Esophagus squamous epithelium (tissue), 5 donors: ENCODE data around the gene CPLX3. TPM values are rescaled to one million over a fixed set of nuclear protein-coding genes. Genes with fewer than 3 reads are reported as not detected.
A peak's percentile ranks its signal among the peaks of the same experiment; 100 is the strongest.

ENCODE experiments used
- DNase-seq: peaks from one replicate; lab custom pipeline; 2025; lab: John Stamatoyannopoulos, UW
- H3K27ac ChIP-seq, 4 donors: fragments of 200-600 bp; sonication (generic); one replicate each; pipeline ENCODE4 v1.5.1; 2016 to 2019; ENCODE audit warnings: mild to moderate bottlenecking in 1 of 4
- H3K27me3 ChIP-seq, 4 donors: fragments of 200-600 bp; sonication (generic); 1 replicate in 3 of 4; 2 replicates in 1 of 4; pipeline versions ENCODE4 v1.5.1 to v1.6.0; 2017 to 2021; ENCODE audit warnings: antibody characterized with exemption in 1 of 4
- H3K36me3 ChIP-seq, 3 donors: fragments of 200-600 bp; sonication (generic); one replicate each; pipeline ENCODE4 v1.5.1; 2016 to 2019
- H3K4me1 ChIP-seq, 3 donors: fragments of 200-600 bp; sonication (generic); one replicate each; pipeline ENCODE4 v1.5.1; 2017 to 2019
- H3K4me3 ChIP-seq, 4 donors: fragments of 200-600 bp; sonication (generic); 1 replicate in 3 of 4; 2 replicates in 1 of 4; pipeline ENCODE4 v1.5.1; 2016 to 2019; ENCODE audit warnings: mild to moderate bottlenecking in 2 of 4, moderate library complexity in 1 of 4
- H3K9me3 ChIP-seq, 3 donors: fragments of 200-600 bp; sonication (generic); one replicate each; pipeline ENCODE4 v1.5.1; 2016 to 2019
- POLR2A ChIP-seq, 4 donors: fragments of 450-650 bp; IDR thresholded peaks; one replicate each; pipeline ENCODE4 v1.6.1; 2017; ENCODE audit warnings: antibody characterized with exemption in 4 of 4, mild to moderate bottlenecking in 4 of 4, moderate library complexity in 3 of 4
- WGBS, 2 donors: methylation state at CpG; one replicate each; pipeline ENCODE4 v1.1.5; 2018; 5-methylcytosine and 5-hydroxymethylcytosine counted together
- intact Hi-C: fragments of 100-400 bp; cut with DNase I; formaldehyde crosslinking; loops from one replicate; pipeline ENCODE4 v1.15.0; 2022
- total RNA-seq, 4 donors: library from RNA; depleted of rRNA; stranded (reverse); fragments of >200 nt; gene quantifications; one replicate each; pipeline ENCODE4 v1.1.0, GENCODE V29; 2016
- TF ChIP-seq, protein P1 (sequence below), 6 experiments: fragments of 450-650 bp in 4 of 6; fragments of 200-600 bp in 2 of 6; sonication (generic) in 2 of 6; IDR thresholded peaks; one replicate each; pipeline ENCODE4 v1.5.1; 2016 to 2019; ENCODE audit warnings: antibody characterized with exemption in 6 of 6, mild to moderate bottlenecking in 4 of 6, moderate library complexity in 4 of 6
- donor health status: DM: yes; HTN: yes; CAD: no.

Gene CPLX3
- total RNA-seq, 4 donors from 2014 or later: 0.11 TPM; not detected in 3

- WGBS, 2 donors: 40 to 89% methylated on average over 1 of the region's 3 CpGs
- H3K4me3 ChIP-seq: no peak overlapping the region
- TF ChIP-seq, protein P1, sequence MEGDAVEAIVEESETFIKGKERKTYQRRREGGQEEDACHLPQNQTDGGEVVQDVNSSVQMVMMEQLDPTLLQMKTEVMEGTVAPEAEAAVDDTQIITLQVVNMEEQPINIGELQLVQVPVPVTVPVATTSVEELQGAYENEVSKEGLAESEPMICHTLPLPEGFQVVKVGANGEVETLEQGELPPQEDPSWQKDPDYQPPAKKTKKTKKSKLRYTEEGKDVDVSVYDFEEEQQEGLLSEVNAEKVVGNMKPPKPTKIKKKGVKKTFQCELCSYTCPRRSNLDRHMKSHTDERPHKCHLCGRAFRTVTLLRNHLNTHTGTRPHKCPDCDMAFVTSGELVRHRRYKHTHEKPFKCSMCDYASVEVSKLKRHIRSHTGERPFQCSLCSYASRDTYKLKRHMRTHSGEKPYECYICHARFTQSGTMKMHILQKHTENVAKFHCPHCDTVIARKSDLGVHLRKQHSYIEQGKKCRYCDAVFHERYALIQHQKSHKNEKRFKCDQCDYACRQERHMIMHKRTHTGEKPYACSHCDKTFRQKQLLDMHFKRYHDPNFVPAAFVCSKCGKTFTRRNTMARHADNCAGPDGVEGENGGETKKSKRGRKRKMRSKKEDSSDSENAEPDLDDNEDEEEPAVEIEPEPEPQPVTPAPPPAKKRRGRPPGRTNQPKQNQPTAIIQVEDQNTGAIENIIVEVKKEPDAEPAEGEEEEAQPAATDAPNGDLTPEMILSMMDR (IDR thresholded peaks at IDR 0.05): no peak
- no peak for TF ChIP-seq POLR2A (IDR thresholded peaks at IDR 0.05)
- peak overlapping the region in 2 of 4 donors; percentile 44 to 61 for H3K27ac ChIP-seq
- H3K9me3 ChIP-seq: no peaks in the 10 kb centered on the region
- peaks cover 21 to 86% (median 40%) of the 10 kb centered on the region in 3 donors for H3K36me3 ChIP-seq
- intact Hi-C loops: no loop called here
- H3K4me1 ChIP-seq: peaks cover 11 to 42% (median 12%) of the 10 kb centered on the region in 3 donors
- DNase-seq: no peak
- H3K27me3 ChIP-seq: no peaks in the 10 kb centered on the region
These were observed 21.0 kb downstream of the CPLX3 start for GRCh38 chr15:74847432-74847831.

- WGBS, 2 donors: 92 to 100% methylated on average over 1 to 3 of the region's 4 CpGs
- intact Hi-C loops: no loop called here
- Histone ChIP-seq H3K27me3 (no peaks in the 10 kb centered on the region), H3K4me1 (peaks cover 0 to 18% (median 0%) of the 10 kb centered on the region in 3 donors), H3K9me3 (no peaks in the 10 kb centered on the region), H3K36me3 (peaks cover 37 to 98% (median 59%) of the 10 kb centered on the region in 3 donors), H3K27ac (no peak overlapping the region), H3K4me3 (no peak overlapping the region)
- DNase-seq: no peak
- no peak for TF ChIP-seq POLR2A (IDR thresholded peaks at IDR 0.05)
- TF ChIP-seq, protein P1 (IDR thresholded peaks at IDR 0.05): no peak
These were observed 24.0 kb downstream of the CPLX3 start for GRCh38 chr15:74850393-74850792.

GRCh38 chr15:74851960-74852359, 25.5 kb downstream of the CPLX3 start:
- Histone ChIP-seq H3K4me3 (no peak overlapping the region), H3K27ac (no peak overlapping the region), H3K4me1 (peaks cover 0 to 26% (median 4%) of the 10 kb centered on the region in 3 donors), H3K36me3 (peaks cover 32 to 83% (median 59%) of the 10 kb centered on the region in 3 donors), H3K27me3 (no peaks in the 10 kb centered on the region), H3K9me3 (no peaks in the 10 kb centered on the region)
- intact Hi-C loops: no loop called here
- WGBS, 2 donors: 100% methylated on average over 1 to 2 of the region's 7 CpGs
- no peak for DNase-seq
- TF ChIP-seq, protein P1 (IDR thresholded peaks at IDR 0.05): no peak
- TF ChIP-seq POLR2A (IDR thresholded peaks at IDR 0.05): no peak

DNA sequence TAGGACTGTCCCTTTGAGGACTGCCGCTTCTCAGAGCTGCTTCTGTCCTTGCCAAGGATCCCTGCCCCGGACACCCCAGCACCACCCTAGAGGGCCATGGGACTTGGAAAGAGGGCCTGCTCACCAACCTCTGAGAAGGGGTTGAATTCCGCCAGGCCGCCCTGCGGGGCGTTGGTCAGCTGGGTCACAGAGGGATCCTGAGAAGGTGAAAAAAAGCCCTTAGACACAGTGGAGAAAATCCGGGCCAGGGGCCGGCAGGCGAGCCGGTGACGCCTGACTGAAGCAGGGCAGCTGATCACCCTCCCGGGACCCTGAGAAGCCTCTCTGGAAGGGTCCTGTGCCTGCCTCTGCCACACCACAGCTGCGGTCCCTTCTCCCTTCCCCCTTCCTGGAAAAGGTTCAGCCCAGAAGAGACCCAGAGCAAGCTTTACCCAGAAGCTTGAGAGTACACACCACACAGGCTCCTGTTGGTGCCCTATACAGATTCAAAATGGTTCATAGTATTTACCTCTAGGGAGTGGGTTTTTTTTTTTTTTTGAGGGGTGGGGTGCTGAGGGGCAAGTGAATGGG, 28.1 kb downstream of the CPLX3 start:
- TF ChIP-seq POLR2A (IDR thresholded peaks at IDR 0.05): no peak
- TF ChIP-seq, protein P1 (IDR thresholded peaks at IDR 0.05): no peak
- H3K9me3 ChIP-seq: no peaks in the 10 kb centered on the region
- no peaks in the 10 kb centered on the region for H3K27me3 ChIP-seq
- peaks cover 32 to 67% (median 45%) of the 10 kb centered on the region in 3 donors for H3K36me3 ChIP-seq
- H3K27ac ChIP-seq: no peak overlapping the region
- H3K4me1 ChIP-seq: peaks cover 3 to 37% (median 4%) of the 10 kb centered on the region in 3 donors
- intact Hi-C loops: no loop called here
- H3K4me3 ChIP-seq: no peak overlapping the region
- WGBS, 2 donors: 94 to 95% methylated on average over 7 of the region's 13 CpGs
- no peak for DNase-seq

DNA sequence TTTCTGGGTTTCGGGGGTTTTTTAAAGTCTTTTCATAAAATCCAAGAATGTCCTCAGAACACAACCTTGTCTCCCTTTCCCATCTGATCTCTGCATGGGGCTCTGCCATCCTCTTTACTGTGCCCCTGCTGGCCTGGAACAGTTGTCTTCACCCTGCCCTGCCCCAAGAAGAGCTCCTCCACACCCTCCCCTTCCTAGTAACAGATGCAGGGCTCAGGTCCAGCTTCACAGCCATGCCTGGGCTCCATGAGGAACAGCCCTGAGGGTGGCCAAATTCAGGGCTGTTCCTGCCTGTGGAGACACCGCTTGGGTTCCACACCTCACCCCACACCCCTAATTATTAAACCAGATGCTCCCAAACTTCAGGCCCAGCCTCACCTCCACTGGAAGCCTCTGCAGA, 29.4 kb downstream of the CPLX3 start:
- DNase-seq: no peak
- peaks cover 28 to 54% (median 32%) of the 10 kb centered on the region in 3 donors for H3K36me3 ChIP-seq
- WGBS, 2 donors: 91 to 92% methylated on average over 2 of the region's 2 CpGs
- intact Hi-C loops: no loop called here
- H3K27ac ChIP-seq: no peak overlapping the region
- no peaks in the 10 kb centered on the region for H3K27me3 ChIP-seq
- H3K9me3 ChIP-seq: no peaks in the 10 kb centered on the region
- H3K4me1 ChIP-seq: peaks cover 4 to 45% (median 6%) of the 10 kb centered on the region in 3 donors
- TF ChIP-seq POLR2A (IDR thresholded peaks at IDR 0.05): no peak
- TF ChIP-seq, protein P1 (IDR thresholded peaks at IDR 0.05): no peak
- H3K4me3 ChIP-seq: no peak overlapping the region
